Mesenchymal stem cell (in vitro differentiated cells and primary cell): Measurements from ENCODE around the gene MINK1.
A peak's percentile ranks its signal among the peaks of the same experiment; 100 is the strongest.

Experiments
- DNase-seq: peaks from one replicate; pipeline ENCODE4 v3.0.0-alpha.2; 2013
- H2AFZ ChIP-seq: one replicate; pipeline ENCODE4 v1.6.1; 2013; ENCODE audit warnings: low read depth, mild to moderate bottlenecking, control low read depth, inconsistent platforms, low read length, moderate library complexity
- H2AK5ac ChIP-seq: 2 replicates; pipeline ENCODE4 v1.6.1; 2013; ENCODE audit warnings: low read length, moderate library complexity, mild to moderate bottlenecking, inconsistent platforms; ENCODE audit not compliant: severe bottlenecking
- H2BK120ac ChIP-seq: one replicate; pipeline ENCODE4 v1.6.1; 2013; ENCODE audit warnings: low read depth, mild to moderate bottlenecking, inconsistent platforms, low read length, moderate library complexity
- H2BK12ac ChIP-seq, 2 experiments: one replicate each; pipeline ENCODE4 v1.6.1; 2013; ENCODE audit warnings: inconsistent platforms in 2 of 2, low read length in 2 of 2, mild to moderate bottlenecking in 2 of 2, moderate library complexity in 2 of 2, control low read depth in 1 of 2
- H2BK15ac ChIP-seq: one replicate; pipeline ENCODE4 v1.6.1; 2013; ENCODE audit warnings: mild to moderate bottlenecking, low read depth, inconsistent platforms; ENCODE audit not compliant: poor library complexity, severe bottlenecking
- H2BK5ac ChIP-seq: 2 replicates; pipeline ENCODE4 v1.6.1; 2013; ENCODE audit warnings: low read depth, mild to moderate bottlenecking, low read length, control low read depth, inconsistent platforms; ENCODE audit not compliant: poor library complexity, severe bottlenecking
- H3K14ac ChIP-seq, 2 experiments: one replicate each; pipeline ENCODE4 v1.6.1; 2013; ENCODE audit warnings: inconsistent platforms in 2 of 2, low read length in 2 of 2, control low read depth in 1 of 2, mild to moderate bottlenecking in 1 of 2, moderate library complexity in 1 of 2
- H3K18ac ChIP-seq, 2 experiments: one replicate each; pipeline ENCODE4 v1.6.1; 2013; ENCODE audit warnings: inconsistent platforms in 2 of 2, low read length in 2 of 2, control low read depth in 1 of 2, low read depth in 1 of 2, mild to moderate bottlenecking in 1 of 2
- H3K23ac ChIP-seq, 2 experiments: one replicate each; pipeline ENCODE4 v1.6.1; 2013; ENCODE audit warnings: inconsistent platforms in 2 of 2, low read length in 2 of 2, mild to moderate bottlenecking in 2 of 2, moderate library complexity in 2 of 2, control low read depth in 1 of 2
- H3K27ac ChIP-seq: 2 replicates; pipeline ENCODE4 v1.5.1; 2013; ENCODE audit warnings: mild to moderate bottlenecking, moderate library complexity, low read length, control low read depth, inconsistent platforms; ENCODE audit not compliant: poor library complexity, severe bottlenecking
- H3K27me3 ChIP-seq, 2 experiments: 2 replicates each; pipeline versions ENCODE4 v1.6.1 to v1.7.0; 2013; ENCODE audit warnings: low read length in 2 of 2, mild to moderate bottlenecking in 2 of 2, moderate library complexity in 2 of 2, control low read depth in 1 of 2, inconsistent platforms in 1 of 2; ENCODE audit not compliant: control insufficient read depth in 1 of 2, insufficient read depth in 1 of 2
- H3K36me3 ChIP-seq, 2 experiments: 2 replicates each; pipeline versions ENCODE4 v1.6.1 to v1.7.0; 2013; ENCODE audit warnings: low read length in 2 of 2, control low read depth in 1 of 2, inconsistent platforms in 1 of 2, low read depth in 1 of 2, mild to moderate bottlenecking in 1 of 2; ENCODE audit not compliant: insufficient read depth in 2 of 2, control insufficient read depth in 1 of 2
- H3K4ac ChIP-seq, 2 experiments: one replicate each; pipeline ENCODE4 v1.6.1; 2013; ENCODE audit warnings: inconsistent platforms in 2 of 2, low read length in 2 of 2, mild to moderate bottlenecking in 2 of 2, moderate library complexity in 2 of 2, control low read depth in 1 of 2, low read depth in 1 of 2
- H3K4me1 ChIP-seq: 2 replicates; pipeline ENCODE4 v1.6.1; 2013; ENCODE audit warnings: low read depth, low read length, control low read depth; ENCODE audit not compliant: control insufficient read depth, insufficient read depth
- H3K4me2 ChIP-seq: 2 replicates; pipeline ENCODE4 v1.6.1; 2013; ENCODE audit warnings: low read length, mild to moderate bottlenecking, inconsistent platforms; ENCODE audit not compliant: poor library complexity, severe bottlenecking
- H3K4me3 ChIP-seq, 2 experiments: 2 replicates each; pipeline versions ENCODE4 v1.5.1 to v1.7.0; 2013; ENCODE audit warnings: low read length in 2 of 2, mild to moderate bottlenecking in 2 of 2, control low read depth in 1 of 2, low read depth in 1 of 2; ENCODE audit not compliant: insufficient read depth in 1 of 2
- H3K79me1 ChIP-seq: replicated peaks from 2 replicates; pipeline ENCODE4 v1.6.1; 2013; ENCODE audit warnings: mild to moderate bottlenecking, control low read depth, low read length, inconsistent platforms; ENCODE audit not compliant: poor library complexity, severe bottlenecking
- H3K9ac ChIP-seq: 2 replicates; pipeline ENCODE4 v1.7.0; 2013; ENCODE audit warnings: mild to moderate bottlenecking, low read length, moderate library complexity
- H3K9me3 ChIP-seq: 2 replicates; pipeline ENCODE4 v1.7.0; 2013; ENCODE audit warnings: mild to moderate bottlenecking, low read length; ENCODE audit not compliant: control insufficient read depth
- H4K8ac ChIP-seq: one replicate; pipeline ENCODE4 v1.6.1; 2013; ENCODE audit warnings: inconsistent platforms, mild to moderate bottlenecking, low read length, moderate library complexity
- H4K91ac ChIP-seq: one replicate; pipeline ENCODE4 v1.6.1; 2013; ENCODE audit warnings: mild to moderate bottlenecking, low read length, inconsistent platforms
- WGBS: methylation state at CpG from one replicate; pipeline ENCODE4 v1.1.7; 2013; ENCODE audit warnings: mixed read lengths; 5-methylcytosine and 5-hydroxymethylcytosine counted together

The MINK1 gene

DNA sequence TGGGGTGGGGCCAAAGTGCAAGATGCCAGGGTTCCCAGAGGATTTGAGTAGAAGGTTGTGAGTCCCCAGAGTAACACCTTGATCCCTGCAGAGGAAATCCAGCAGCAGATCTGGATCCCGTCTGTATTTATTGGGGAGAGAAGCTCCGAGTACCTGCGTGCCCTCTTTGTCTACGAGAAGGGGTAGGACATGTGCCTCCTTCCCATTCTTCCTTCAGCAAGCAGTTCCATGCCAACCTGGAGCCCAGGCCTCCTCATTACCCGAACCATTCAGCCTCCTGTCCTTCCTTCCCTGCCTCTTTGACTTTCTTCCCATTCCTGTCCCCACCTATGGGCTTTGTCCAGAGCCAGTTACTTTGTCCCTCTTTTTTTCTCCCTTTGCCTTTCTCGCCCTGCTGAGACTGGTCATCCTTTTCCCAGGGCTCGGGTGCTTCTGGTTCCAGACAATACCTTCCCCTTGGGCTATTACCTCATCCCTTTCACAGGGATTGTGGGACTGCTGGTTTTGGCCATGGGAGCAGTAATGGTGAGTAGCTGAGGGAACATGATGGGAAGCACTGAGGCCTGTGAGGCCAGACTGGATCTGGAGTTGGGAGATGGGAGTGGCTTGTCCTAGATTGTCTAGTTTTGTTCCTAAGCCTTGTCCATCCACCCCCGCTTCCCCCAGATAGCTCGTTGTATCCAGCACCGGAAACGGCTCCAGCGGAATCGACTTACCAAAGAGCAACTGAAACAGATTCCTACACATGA is 109.8 kb downstream of the MINK1 start:
- no peak overlapping the region for H2BK12ac ChIP-seq
- no peak overlapping the region for H4K8ac ChIP-seq
- peaks cover 40% of the 10 kb centered on the region for H3K4me1 ChIP-seq
- H2AFZ ChIP-seq = no peak overlapping the region
- H3K23ac ChIP-seq = no peak overlapping the region
- peaks cover 10% of the 10 kb centered on the region for H3K79me1 ChIP-seq
- H2AK5ac ChIP-seq = peak overlapping the region; percentile 13
- H3K27ac ChIP-seq = peak overlapping the region; percentile 17
- H2BK5ac ChIP-seq = no peak overlapping the region
- WGBS = 86% methylated on average over 5 of the region's 13 CpGs
- H3K14ac ChIP-seq = no peak overlapping the region
- no peak overlapping the region for H3K4ac ChIP-seq
- H3K18ac ChIP-seq = no peak overlapping the region
- peaks cover 52 to 58% of the 10 kb centered on the region in 2 experiments for H3K36me3 ChIP-seq
- no peak overlapping the region for H2BK15ac ChIP-seq
- H2BK120ac ChIP-seq = no peak overlapping the region
- H3K4me2 ChIP-seq = no peak overlapping the region
- no peaks in the 10 kb centered on the region for H3K27me3 ChIP-seq
- H4K91ac ChIP-seq = no peak overlapping the region
- no peak overlapping the region for H3K4me3 ChIP-seq
- H3K9ac ChIP-seq = peak overlapping the region; percentile 97
- no peaks in the 10 kb centered on the region for H3K9me3 ChIP-seq
- DNase-seq = no peak

DNA sequence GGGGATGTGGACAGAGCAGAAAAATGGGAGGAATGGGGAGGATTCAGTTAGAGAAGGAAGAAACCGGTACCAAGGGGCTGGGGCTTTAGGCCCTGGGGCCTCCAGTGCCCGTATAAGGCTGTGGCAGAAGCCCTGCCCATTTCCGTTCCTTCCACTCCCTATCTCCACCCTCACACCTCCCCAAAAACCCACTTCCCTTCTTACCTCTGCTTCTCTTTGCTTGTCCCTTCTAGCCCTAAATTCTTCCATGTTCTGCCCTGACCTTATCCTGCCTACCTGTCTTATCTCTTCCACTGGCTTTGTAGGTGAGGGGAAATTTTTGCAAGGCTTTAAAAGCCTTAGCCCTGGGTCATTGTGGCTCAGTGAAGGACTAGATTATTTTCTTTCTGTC is 111.0 kb downstream of the MINK1 start:
- Histone ChIP-seq H3K18ac (no peak overlapping the region), H2BK120ac (no peak overlapping the region), H3K79me1 (no peaks in the 10 kb centered on the region), H3K4ac (no peak overlapping the region), H4K8ac (peak overlapping the region; percentile 45), H2AFZ (no peak overlapping the region), H3K36me3 (peaks cover 42 to 51% of the 10 kb centered on the region in 2 experiments), H3K4me2 (no peak overlapping the region), H2BK5ac (no peak overlapping the region), H2BK15ac (no peak overlapping the region), H3K9me3 (no peaks in the 10 kb centered on the region), H2AK5ac (no peak overlapping the region), H3K4me1 (peaks cover 28% of the 10 kb centered on the region), H2BK12ac (no peak overlapping the region), H3K27me3 (no peaks in the 10 kb centered on the region), H4K91ac (no peak overlapping the region), H3K4me3 (no peak overlapping the region), H3K23ac (no peak overlapping the region), H3K14ac (no peak overlapping the region), H3K27ac (peak overlapping the region; percentile 98), H3K9ac (peak overlapping the region; percentile 97)
- DNase-seq = no peak
- 88% methylated on average over 2 of the region's 3 CpGs for WGBS

DNA sequence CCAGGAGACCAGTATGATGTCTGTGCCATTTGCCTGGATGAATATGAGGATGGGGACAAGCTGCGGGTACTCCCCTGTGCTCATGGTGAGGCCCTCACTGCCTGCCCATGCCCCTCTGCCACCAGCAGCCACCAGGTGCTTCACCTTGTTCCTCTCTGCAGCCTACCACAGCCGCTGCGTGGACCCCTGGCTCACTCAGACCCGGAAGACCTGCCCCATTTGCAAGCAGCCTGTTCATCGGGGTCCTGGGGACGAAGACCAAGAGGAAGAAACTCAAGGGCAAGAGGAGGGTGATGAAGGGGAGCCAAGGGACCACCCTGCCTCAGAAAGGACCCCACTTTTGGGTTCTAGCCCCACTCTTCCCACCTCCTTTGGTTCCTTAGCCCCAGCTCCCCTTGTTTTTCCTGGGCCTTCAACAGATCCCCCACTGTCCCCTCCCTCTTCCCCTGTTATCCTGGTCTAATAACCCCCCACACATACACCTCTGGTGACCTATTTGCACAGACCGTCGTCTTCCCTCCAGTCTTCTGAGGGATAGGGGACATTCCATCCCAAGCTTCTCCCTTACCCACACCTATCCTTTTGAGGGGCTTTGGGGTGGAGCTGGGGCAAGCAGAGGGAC is 111.5 kb downstream of the MINK1 start:
- H2BK12ac ChIP-seq = no peak overlapping the region
- peak overlapping the region; percentile 67 for H2AK5ac ChIP-seq
- H3K4me3 ChIP-seq = peak overlapping the region in 1 of 2 experiments; percentile 95
- no peaks in the 10 kb centered on the region for H3K79me1 ChIP-seq
- peak overlapping the region; percentile 93 for H3K4me2 ChIP-seq
- no peaks in the 10 kb centered on the region for H3K27me3 ChIP-seq
- peak overlapping the region; percentile 98 for H3K27ac ChIP-seq
- H3K36me3 ChIP-seq = peaks cover 42 to 51% of the 10 kb centered on the region in 2 experiments
- no peaks in the 10 kb centered on the region for H3K9me3 ChIP-seq
- H3K18ac ChIP-seq = peak overlapping the region in 1 of 2 experiments; percentile 14
- H4K91ac ChIP-seq = no peak overlapping the region
- DNase-seq = no peak
- no peak overlapping the region for H3K14ac ChIP-seq
- H4K8ac ChIP-seq = peak overlapping the region; percentile 45
- H2AFZ ChIP-seq = no peak overlapping the region
- no peak overlapping the region for H3K23ac ChIP-seq
- 73% methylated on average over 6 of the region's 8 CpGs for WGBS
- peak overlapping the region in 1 of 2 experiments; percentile 13 for H3K4ac ChIP-seq
- peak overlapping the region; percentile 97 for H3K9ac ChIP-seq
- H3K4me1 ChIP-seq = peaks cover 30% of the 10 kb centered on the region
- H2BK5ac ChIP-seq = peak overlapping the region; percentile 33
- H2BK120ac ChIP-seq = no peak overlapping the region
- no peak overlapping the region for H2BK15ac ChIP-seq

DNA sequence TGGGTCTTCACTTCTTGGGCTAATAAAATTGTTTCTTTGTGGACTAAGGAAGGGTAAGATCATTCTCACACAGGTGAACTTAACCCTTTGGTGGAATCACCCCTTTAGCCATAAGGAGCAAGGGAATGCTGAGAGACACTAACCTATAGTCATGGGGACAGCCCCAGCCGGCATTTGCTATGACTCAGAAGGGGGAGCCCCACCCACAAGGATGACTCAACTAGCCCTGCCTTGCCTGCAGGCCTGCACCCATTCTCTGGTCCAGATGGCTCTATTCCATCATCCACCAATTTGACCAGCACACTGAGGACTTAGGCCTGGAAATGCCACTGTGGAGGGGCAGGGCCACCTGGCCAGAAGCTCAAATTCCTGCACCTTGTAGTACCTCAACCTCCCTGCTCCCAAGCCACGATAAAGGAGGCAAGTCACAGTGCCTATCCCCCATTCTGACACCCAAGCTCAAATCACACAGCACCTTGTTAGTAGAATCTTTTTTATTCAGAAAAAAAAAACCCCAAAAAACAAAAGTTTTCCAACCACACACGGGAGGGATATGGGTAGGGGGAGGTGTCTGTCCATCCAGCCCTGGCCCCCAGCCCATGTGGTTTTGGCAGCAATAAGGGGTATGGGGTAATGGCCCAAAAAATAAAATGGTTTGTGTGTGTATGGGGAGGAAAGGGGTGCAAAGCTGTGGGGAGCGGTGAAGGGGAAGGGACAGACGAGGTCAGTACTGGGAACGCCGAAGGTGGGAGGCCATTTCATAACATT is 112.2 kb downstream of the MINK1 start:
- H2BK15ac ChIP-seq = no peak overlapping the region
- no peaks in the 10 kb centered on the region for H3K27me3 ChIP-seq
- H2BK120ac ChIP-seq = no peak overlapping the region
- no peak overlapping the region for H3K14ac ChIP-seq
- H3K79me1 ChIP-seq = no peaks in the 10 kb centered on the region
- no peak overlapping the region for H2AFZ ChIP-seq
- H4K91ac ChIP-seq = no peak overlapping the region
- H4K8ac ChIP-seq = peak overlapping the region; percentile 45
- H3K4me3 ChIP-seq = peak overlapping the region in 1 of 2 experiments; percentile 95
- WGBS = 64% methylated on average over 7 of the region's 7 CpGs
- peak overlapping the region; percentile 33 for H2BK5ac ChIP-seq
- H2BK12ac ChIP-seq = no peak overlapping the region
- H3K4ac ChIP-seq = no peak overlapping the region
- peak overlapping the region; percentile 93 for H3K4me2 ChIP-seq
- peak overlapping the region; percentile 98 for H3K27ac ChIP-seq
- H3K9me3 ChIP-seq = no peaks in the 10 kb centered on the region
- peak overlapping the region; percentile 97 for H3K9ac ChIP-seq
- peaks cover 42 to 51% of the 10 kb centered on the region in 2 experiments for H3K36me3 ChIP-seq
- peaks cover 34% of the 10 kb centered on the region for H3K4me1 ChIP-seq
- H3K23ac ChIP-seq = no peak overlapping the region
- no peak overlapping the region for H3K18ac ChIP-seq
- H2AK5ac ChIP-seq = peak overlapping the region; percentile 79
- DNase-seq = peak; percentile 93
